ENCODE measurements around the gene LYPLA2.

Gene LYPLA2

GRCh38 chr1:23751050-23751814 is 39.7 kb upstream of the LYPLA2 start:
- H3K4me3 ChIP-seq (ENCODE audit: low read depth, low read length), result no peak overlapping the region
- TF ChIP-seq CTCF (IDR thresholded peaks at IDR 0.05; ENCODE audit: insufficient read depth, low read depth, low read length, missing control alignments), result peak; percentile 82
- DNase-seq (ENCODE audit: low read depth), result peak; percentile 81

- no peak for DNase-seq (ENCODE audit: low read depth)
- TF ChIP-seq CTCF (IDR thresholded peaks at IDR 0.05; ENCODE audit: insufficient read depth, low read depth, low read length, missing control alignments), result no peak
- H3K4me3 ChIP-seq (ENCODE audit: low read depth, low read length), result no peak overlapping the region
Observed at GRCh38 chr1:23751815-23752200, 39.1 kb upstream of the LYPLA2 start.

- no peak overlapping the region for H3K4me3 ChIP-seq (ENCODE audit: low read depth, low read length)
- no peak for DNase-seq (ENCODE audit: low read depth)
- TF ChIP-seq CTCF (IDR thresholded peaks at IDR 0.05; ENCODE audit: insufficient read depth, low read depth, low read length, missing control alignments), result no peak
Observed at GRCh38 chr1:23752909-23753308, 38.0 kb upstream of the LYPLA2 start.

- DNase-seq (ENCODE audit: low read depth), result no peak
- TF ChIP-seq CTCF (IDR thresholded peaks at IDR 0.05; ENCODE audit: insufficient read depth, low read depth, low read length, missing control alignments), result no peak
Observed at GRCh38 chr1:23756676-23757075, 34.3 kb upstream of the LYPLA2 start.

GRCh38 chr1:23757812-23758211 is 33.1 kb upstream of the LYPLA2 start:
- no peak for TF ChIP-seq CTCF (IDR thresholded peaks at IDR 0.05; ENCODE audit: insufficient read depth, low read depth, low read length, missing control alignments)
- DNase-seq (ENCODE audit: low read depth), result no peak
- no peak overlapping the region for H3K4me3 ChIP-seq (ENCODE audit: low read depth, low read length)

More at GRCh38 chr1:23756676-23757075, 34.3 kb upstream of the LYPLA2 start:
- H3K4me3 ChIP-seq (ENCODE audit: low read depth, low read length), result no peak overlapping the region

GRCh38 chr1:23759277-23759676 is 31.7 kb upstream of the LYPLA2 start:
- no peak for TF ChIP-seq CTCF (IDR thresholded peaks at IDR 0.05; ENCODE audit: insufficient read depth, low read depth, low read length, missing control alignments)
- DNase-seq (ENCODE audit: low read depth), result no peak
- no peak overlapping the region for H3K4me3 ChIP-seq (ENCODE audit: low read depth, low read length)

All from GM12865 (cell line).